Measurements from ENCODE around the gene MLLT3. TPM values are rescaled to one million over a fixed set of nuclear protein-coding genes. Genes with fewer than 3 reads are reported as not detected.

MLLT3 gene
- total and polyA plus RNA-seq, 2 of the 8 experiments (the other 6 are each of a cell fraction or from before 2014, with no cell fraction given): 5.9 to 9.6 TPM

DNA sequence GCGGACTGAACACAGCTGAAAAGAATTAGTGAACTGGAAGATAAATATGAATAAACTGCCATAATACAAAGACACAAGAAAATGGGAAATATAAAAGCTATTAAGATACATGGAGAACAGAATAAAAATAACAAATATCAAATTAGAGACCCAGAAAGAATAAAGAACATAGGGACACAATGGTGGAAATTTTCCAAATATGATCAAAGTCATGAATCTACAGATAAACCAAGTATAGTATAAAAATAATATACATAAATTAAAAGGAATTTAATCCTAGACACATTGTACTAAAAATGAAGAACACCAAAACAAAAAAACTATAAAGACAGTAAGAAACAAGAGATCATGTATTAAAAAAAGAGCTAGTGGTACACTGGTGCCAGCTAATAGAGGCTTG lies 194.9 kb downstream of the MLLT3 start:
- Histone ChIP-seq H3K36me3 (ENCODE audit: control insufficient read depth in 2 of 4, insufficient read depth in 4 of 4, low read length in 3 of 4) (no peaks in the 10 kb centered on the region), H2AFZ (ENCODE audit: low read length) (no peak overlapping the region), H4K20me1 (replicated peaks in 1 of 2; ENCODE audit: control insufficient read depth in 1 of 2, insufficient read depth in 2 of 2, low read length in 2 of 2) (no peaks in the 10 kb centered on the region), H3K14ac (ENCODE audit: insufficient read length) (no peak overlapping the region), H3K4me2 (ENCODE audit: insufficient read depth in 1 of 2, low read depth in 2 of 2, low read length in 2 of 2) (no peak overlapping the region), H4K5ac (ENCODE audit: insufficient read length, low read depth, low read length) (no peak overlapping the region), H3K4me1 (replicated peaks in 1 of 4; ENCODE audit: control insufficient read depth in 3 of 4, insufficient read depth in 4 of 4, low read length in 3 of 4) (no peaks in the 10 kb centered on the region), H3K18ac (ENCODE audit: extremely low read depth, low read length) (no peak overlapping the region), H2BK120ac (replicated peaks; ENCODE audit: low read depth, low read length) (no peak overlapping the region), H2BK5ac (ENCODE audit: low read depth, low read length) (no peak overlapping the region), H3K23me2 (ENCODE audit: low read depth, low read length) (no peaks in the 10 kb centered on the region), H3K4ac (replicated peaks; ENCODE audit: insufficient read length, low read depth, low read length) (no peak overlapping the region), H3K4me3 (ENCODE audit: extremely low read depth in 1 of 4, insufficient read depth in 2 of 4, low read depth in 3 of 4, low read length in 4 of 4) (no peak overlapping the region), H2BK15ac (ENCODE audit: low read length) (no peak overlapping the region), H4K91ac (replicated peaks; ENCODE audit: insufficient read length, low read length) (no peak overlapping the region), H3K79me2 (ENCODE audit: control insufficient read depth in 1 of 2, insufficient read depth in 2 of 2, low read length in 2 of 2) (no peaks in the 10 kb centered on the region), H2BK20ac (ENCODE audit: low read length) (no peak overlapping the region), H3K23ac (ENCODE audit: insufficient read length) (no peak overlapping the region), H3K56ac (replicated peaks; ENCODE audit: insufficient read length, low read depth, low read length) (no peak overlapping the region), H3K27me3 (replicated peaks in 1 of 4; ENCODE audit: control insufficient read depth in 3 of 4, extremely low read depth in 1 of 4, insufficient read depth in 3 of 4, low read length in 3 of 4) (no peaks in the 10 kb centered on the region), H4K8ac (ENCODE audit: extremely low read depth, insufficient read depth, low read length) (no peak overlapping the region), H3K79me1 (ENCODE audit: low read depth, low read length) (no peaks in the 10 kb centered on the region), H3K27ac (ENCODE audit: low read depth, low read length) (no peak overlapping the region), H2AK5ac (ENCODE audit: low read depth, low read length) (no peak overlapping the region), H2BK12ac (ENCODE audit: low read depth, low read length) (no peak overlapping the region), H3K9ac (replicated peaks in 1 of 4; ENCODE audit: extremely low read depth in 1 of 4, low read depth in 3 of 4, low read length in 3 of 4) (no peak overlapping the region), H3K9me3 (ENCODE audit: insufficient read depth in 2 of 2, low read depth in 1 of 2, low read length in 1 of 2) (no peaks in the 10 kb centered on the region)
- DNase-seq (ENCODE audit: low read depth in 1 of 2, low spot score in 2 of 2) (no peak), FAIRE-seq (no peak)
- TF ChIP-seq SIX5 (IDR thresholded peaks at IDR 0.05; ENCODE audit: low read depth, low read length) (no peak), JUN (IDR thresholded peaks at IDR 0.05; ENCODE audit: low read depth, low read length) (no peak), TEAD4 (IDR thresholded peaks at IDR 0.05; ENCODE audit: low read depth, low read length) (no peak)
- TF ChIP-seq, protein P1, sequence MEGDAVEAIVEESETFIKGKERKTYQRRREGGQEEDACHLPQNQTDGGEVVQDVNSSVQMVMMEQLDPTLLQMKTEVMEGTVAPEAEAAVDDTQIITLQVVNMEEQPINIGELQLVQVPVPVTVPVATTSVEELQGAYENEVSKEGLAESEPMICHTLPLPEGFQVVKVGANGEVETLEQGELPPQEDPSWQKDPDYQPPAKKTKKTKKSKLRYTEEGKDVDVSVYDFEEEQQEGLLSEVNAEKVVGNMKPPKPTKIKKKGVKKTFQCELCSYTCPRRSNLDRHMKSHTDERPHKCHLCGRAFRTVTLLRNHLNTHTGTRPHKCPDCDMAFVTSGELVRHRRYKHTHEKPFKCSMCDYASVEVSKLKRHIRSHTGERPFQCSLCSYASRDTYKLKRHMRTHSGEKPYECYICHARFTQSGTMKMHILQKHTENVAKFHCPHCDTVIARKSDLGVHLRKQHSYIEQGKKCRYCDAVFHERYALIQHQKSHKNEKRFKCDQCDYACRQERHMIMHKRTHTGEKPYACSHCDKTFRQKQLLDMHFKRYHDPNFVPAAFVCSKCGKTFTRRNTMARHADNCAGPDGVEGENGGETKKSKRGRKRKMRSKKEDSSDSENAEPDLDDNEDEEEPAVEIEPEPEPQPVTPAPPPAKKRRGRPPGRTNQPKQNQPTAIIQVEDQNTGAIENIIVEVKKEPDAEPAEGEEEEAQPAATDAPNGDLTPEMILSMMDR (IDR thresholded peaks at IDR 0.05; ENCODE audit: control extremely low read depth in 1 of 3, insufficient read depth in 1 of 3, low read depth in 1 of 3, low read length in 3 of 3): no peak
- TF ChIP-seq, protein P2, sequence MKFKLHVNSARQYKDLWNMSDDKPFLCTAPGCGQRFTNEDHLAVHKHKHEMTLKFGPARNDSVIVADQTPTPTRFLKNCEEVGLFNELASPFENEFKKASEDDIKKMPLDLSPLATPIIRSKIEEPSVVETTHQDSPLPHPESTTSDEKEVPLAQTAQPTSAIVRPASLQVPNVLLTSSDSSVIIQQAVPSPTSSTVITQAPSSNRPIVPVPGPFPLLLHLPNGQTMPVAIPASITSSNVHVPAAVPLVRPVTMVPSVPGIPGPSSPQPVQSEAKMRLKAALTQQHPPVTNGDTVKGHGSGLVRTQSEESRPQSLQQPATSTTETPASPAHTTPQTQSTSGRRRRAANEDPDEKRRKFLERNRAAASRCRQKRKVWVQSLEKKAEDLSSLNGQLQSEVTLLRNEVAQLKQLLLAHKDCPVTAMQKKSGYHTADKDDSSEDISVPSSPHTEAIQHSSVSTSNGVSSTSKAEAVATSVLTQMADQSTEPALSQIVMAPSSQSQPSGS (IDR thresholded peaks at IDR 0.05; ENCODE audit: low read length): no peak
- WGBS, 2 experiments (ENCODE audit: extremely low coverage in 1 of 2, insufficient coverage in 1 of 2, insufficient read length in 1 of 2, insufficient replicate concordance in 2 of 2, low coverage in 1 of 2, low lambda C conversion rate in 2 of 2, missing lambda C conversion rate in 1 of 2): 96% methylated on average over 1 of the region's 1 CpG; no CpG with 5 or more reads in 1 of the 2 experiments
- ChIA-PET CTCF (ENCODE audit: partially characterized antibody) (interaction anchor here (0.6 kb wide), 3 partner anchors 12 to 1492 kb away, joined by 3 read pairs; no protein-coding TSS in a partner anchor), POLR2A (ENCODE audit: partially characterized antibody) (no interaction called here)

Data from H1 (cell line).